Prostate gland (tissue), 2 donors: ENCODE data around the gene SYCE1. TPM values are rescaled to one million over a fixed set of nuclear protein-coding genes. Genes with fewer than 3 reads are reported as not detected.

Experiments used
- DNase-seq: peaks from one replicate; pipeline ENCODE4 v3.0.0-alpha.2; 2019; ENCODE audit warnings: low spot score
- H3K27ac ChIP-seq, 2 donors: fragments of 200-600 bp; sonication (generic); 2 replicates each; pipeline ENCODE4 v1.5.1; 2017 to 2019
- H3K27me3 ChIP-seq: fragments of 200-600 bp; sonication (generic); replicated peaks from 2 replicates; pipeline ENCODE4 v1.5.1; 2019; ENCODE audit not compliant: insufficient read depth
- H3K36me3 ChIP-seq, 2 donors: fragments of 200-600 bp; sonication (generic); 1 replicate in 1 of 2; 2 replicates in 1 of 2; pipeline versions ENCODE4 v1.5.1 to v1.8.1; 2017 to 2019
- H3K4me1 ChIP-seq: fragments of 200-600 bp; sonication (generic); replicated peaks from 2 replicates; pipeline ENCODE4 v1.5.1; 2019
- H3K4me3 ChIP-seq, 2 donors: fragments of 200-600 bp; sonication (generic); 2 replicates each; pipeline ENCODE4 v1.5.1; 2017 to 2019
- H3K9me3 ChIP-seq: fragments of 200-600 bp; sonication (generic); 2 replicates; pipeline ENCODE4 v1.5.1; 2017
- POLR2A ChIP-seq: fragments of 450-650 bp; IDR thresholded peaks from one replicate; pipeline ENCODE4 v1.6.1; 2016; ENCODE audit warnings: antibody characterized with exemption, mild to moderate bottlenecking
- POLR2AphosphoS5 ChIP-seq: sonication (generic); formaldehyde crosslinking; IDR thresholded peaks from one replicate; pipeline ENCODE4 v1.6.1; 2017; ENCODE audit warnings: antibody characterized with exemption
- WGBS: methylation state at CpG from one replicate; pipeline ENCODE4 v1.1.5; 2018; 5-methylcytosine and 5-hydroxymethylcytosine counted together
- intact Hi-C: fragments of 100-400 bp; cut with DNase I; formaldehyde crosslinking; loops from one replicate; pipeline ENCODE4 v1.14.2; 2022
- total RNA-seq, 2 donors: library from RNA; depleted of rRNA; stranded (reverse); fragments of >200 nt; gene quantifications; one replicate each; pipeline ENCODE4 v1.1.0, GENCODE V29; 2016
- TF ChIP-seq, protein P1 (sequence below), 4 experiments: fragments of 200-600 bp in 2 of 4; fragments of 450-650 bp in 2 of 4; sonication (generic) in 2 of 4; IDR thresholded peaks; 1 replicate in 3 of 4; 2 replicates in 1 of 4; pipeline ENCODE4 v1.5.1; 2016 to 2019; ENCODE audit warnings: antibody characterized with exemption in 4 of 4, mild to moderate bottlenecking in 2 of 4, moderate library complexity in 2 of 4

The SYCE1 gene
- total RNA-seq, 2 donors from 2014 or later = 1.7 to 12.3 TPM

DNA sequence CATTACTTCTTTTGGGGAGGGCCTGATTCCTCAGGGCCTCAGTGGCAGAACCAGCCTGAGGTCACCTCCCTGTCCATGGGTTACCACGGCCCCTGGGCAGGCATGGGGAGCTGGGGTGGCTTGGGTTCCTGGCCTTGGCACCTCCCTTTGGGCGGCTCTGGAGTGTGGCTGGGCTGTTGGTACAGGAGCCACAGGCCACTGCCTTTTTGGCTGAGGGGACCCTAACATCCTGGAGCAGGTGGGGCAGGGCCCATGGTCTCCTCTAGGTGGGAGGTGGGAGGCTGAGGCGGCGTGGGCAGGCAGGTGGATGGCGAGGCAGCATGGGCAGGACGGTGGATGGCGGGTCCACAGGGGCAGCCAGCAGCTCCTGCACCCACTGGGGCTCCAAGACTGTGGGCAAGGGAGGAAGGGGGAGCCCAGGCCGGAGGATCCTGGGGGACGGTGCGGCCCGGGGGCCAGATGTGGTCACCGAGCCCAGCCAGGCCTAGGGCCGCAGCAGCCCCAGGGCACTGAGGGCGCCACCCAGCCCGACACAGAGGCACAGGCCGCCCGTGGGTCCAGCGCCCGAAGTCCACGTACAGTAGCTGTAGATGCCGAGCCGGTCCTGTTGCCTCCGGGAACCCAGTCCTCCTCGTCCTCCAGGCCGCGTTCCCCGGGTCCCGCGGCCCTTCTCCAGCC, 2.4 kb upstream of the SYCE1 start:
- Histone ChIP-seq H3K9me3 (no peaks in the 10 kb centered on the region), H3K27ac (no peak overlapping the region), H3K4me3 (no peak overlapping the region), H3K36me3 (no peaks in the 10 kb centered on the region), H3K27me3 (peaks cover 4% of the 10 kb centered on the region), H3K4me1 (no peaks in the 10 kb centered on the region)
- no peak for TF ChIP-seq POLR2A
- TF ChIP-seq, protein P1, sequence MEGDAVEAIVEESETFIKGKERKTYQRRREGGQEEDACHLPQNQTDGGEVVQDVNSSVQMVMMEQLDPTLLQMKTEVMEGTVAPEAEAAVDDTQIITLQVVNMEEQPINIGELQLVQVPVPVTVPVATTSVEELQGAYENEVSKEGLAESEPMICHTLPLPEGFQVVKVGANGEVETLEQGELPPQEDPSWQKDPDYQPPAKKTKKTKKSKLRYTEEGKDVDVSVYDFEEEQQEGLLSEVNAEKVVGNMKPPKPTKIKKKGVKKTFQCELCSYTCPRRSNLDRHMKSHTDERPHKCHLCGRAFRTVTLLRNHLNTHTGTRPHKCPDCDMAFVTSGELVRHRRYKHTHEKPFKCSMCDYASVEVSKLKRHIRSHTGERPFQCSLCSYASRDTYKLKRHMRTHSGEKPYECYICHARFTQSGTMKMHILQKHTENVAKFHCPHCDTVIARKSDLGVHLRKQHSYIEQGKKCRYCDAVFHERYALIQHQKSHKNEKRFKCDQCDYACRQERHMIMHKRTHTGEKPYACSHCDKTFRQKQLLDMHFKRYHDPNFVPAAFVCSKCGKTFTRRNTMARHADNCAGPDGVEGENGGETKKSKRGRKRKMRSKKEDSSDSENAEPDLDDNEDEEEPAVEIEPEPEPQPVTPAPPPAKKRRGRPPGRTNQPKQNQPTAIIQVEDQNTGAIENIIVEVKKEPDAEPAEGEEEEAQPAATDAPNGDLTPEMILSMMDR (IDR thresholded peaks at IDR 0.05) = no peak
- no peak for DNase-seq
- WGBS = 92% methylated on average over 29 of the region's 29 CpGs
- intact Hi-C loops = no loop called here

DNA sequence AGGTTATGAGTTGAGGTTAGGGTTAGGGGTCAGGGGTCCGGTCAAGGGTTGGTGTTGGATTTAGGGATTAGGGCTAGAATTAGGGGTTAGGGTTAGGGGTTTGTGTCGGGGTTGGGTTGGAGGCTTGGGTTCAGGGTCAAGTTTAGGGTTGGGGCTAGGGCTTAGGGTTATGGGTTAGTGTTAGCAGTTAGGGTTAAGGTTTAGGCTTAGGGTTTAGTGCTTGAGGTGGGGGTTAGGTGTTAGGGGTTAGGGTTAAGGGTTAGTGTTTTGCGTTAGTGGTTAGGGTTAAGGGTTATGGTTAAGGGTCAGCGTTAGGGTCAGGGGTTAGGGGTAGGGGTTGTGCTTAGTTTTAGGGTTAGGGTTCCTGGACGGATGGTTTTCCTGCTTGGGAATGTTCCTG, 1.7 kb upstream of the SYCE1 start:
- Histone ChIP-seq H3K27me3 (peaks cover 4% of the 10 kb centered on the region), H3K4me3 (no peak overlapping the region), H3K9me3 (no peaks in the 10 kb centered on the region), H3K4me1 (no peaks in the 10 kb centered on the region), H3K36me3 (no peaks in the 10 kb centered on the region), H3K27ac (no peak overlapping the region)
- no peak for TF ChIP-seq POLR2AphosphoS5
- TF ChIP-seq, protein P1 (IDR thresholded peaks at IDR 0.05) = no peak
- TF ChIP-seq POLR2A = no peak
- no peak for DNase-seq
- intact Hi-C loops = no loop called here
- WGBS = 87% methylated on average over 5 of the region's 5 CpGs

DNA sequence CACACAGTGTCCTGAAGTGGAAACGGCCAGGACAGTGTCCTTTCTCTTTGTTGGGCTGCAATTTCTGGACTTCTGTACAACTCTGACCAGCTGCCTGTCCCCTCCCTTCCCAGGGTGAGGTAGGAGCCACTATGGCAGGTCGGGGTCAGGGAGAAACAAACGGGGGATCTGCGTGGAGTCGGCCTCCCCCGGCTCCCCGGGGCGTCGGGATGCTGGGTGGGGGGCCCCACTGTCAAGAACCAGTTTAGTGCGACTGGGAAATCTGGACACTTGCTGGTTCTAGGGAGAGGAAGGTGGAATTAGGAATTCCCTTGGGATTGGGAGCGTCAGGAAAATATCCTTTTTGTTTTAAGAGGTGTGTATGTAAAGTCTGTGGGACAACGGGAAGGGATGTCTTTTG, 567 bp downstream of the SYCE1 start:
- Histone ChIP-seq H3K27me3 (peaks cover 4% of the 10 kb centered on the region), H3K4me3 (peak overlapping the region in 1 of 2 donors; percentile 38), H3K4me1 (no peaks in the 10 kb centered on the region), H3K9me3 (no peaks in the 10 kb centered on the region), H3K36me3 (no peaks in the 10 kb centered on the region), H3K27ac (peak overlapping the region in 1 of 2 donors; percentile 69)
- TF ChIP-seq POLR2AphosphoS5 (no peak), POLR2A (no peak)
- TF ChIP-seq, protein P1 (IDR thresholded peaks at IDR 0.05) = no peak
- intact Hi-C loops = no loop called here
- no peak for DNase-seq
- 85% methylated on average over 12 of the region's 12 CpGs for WGBS

DNA sequence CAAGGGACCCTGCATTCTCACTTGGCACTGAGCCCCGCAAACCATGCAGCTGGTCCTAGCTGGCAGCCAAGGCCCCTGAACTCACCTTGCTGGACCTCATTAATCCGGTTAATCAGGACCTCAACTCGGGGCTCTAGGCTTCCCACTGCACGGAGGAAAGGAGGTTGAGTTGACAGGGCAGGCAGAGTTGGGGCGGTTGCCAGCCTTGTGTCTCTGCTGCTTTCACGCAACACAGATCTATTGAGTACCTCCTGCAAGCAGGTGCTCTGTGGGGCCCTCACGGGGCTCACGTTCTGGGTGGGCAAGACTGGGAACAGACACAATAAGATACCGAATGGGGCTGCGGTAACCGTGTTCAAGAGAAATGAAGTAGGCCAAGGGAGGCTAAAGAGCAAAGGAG, 6.2 kb downstream of the SYCE1 start:
- intact Hi-C loops = no loop called here
- no peak overlapping the region for H3K4me3 ChIP-seq
- TF ChIP-seq, protein P1 (IDR thresholded peaks at IDR 0.05) = no peak
- no peak for TF ChIP-seq POLR2AphosphoS5
- no peak for TF ChIP-seq POLR2A
- H3K9me3 ChIP-seq = no peaks in the 10 kb centered on the region
- no peak overlapping the region for H3K27ac ChIP-seq
- H3K4me1 ChIP-seq = no peaks in the 10 kb centered on the region
- no peak for DNase-seq
- WGBS = 84% methylated on average over 11 of the region's 11 CpGs
- H3K27me3 ChIP-seq = no peaks in the 10 kb centered on the region
- no peaks in the 10 kb centered on the region for H3K36me3 ChIP-seq

DNA sequence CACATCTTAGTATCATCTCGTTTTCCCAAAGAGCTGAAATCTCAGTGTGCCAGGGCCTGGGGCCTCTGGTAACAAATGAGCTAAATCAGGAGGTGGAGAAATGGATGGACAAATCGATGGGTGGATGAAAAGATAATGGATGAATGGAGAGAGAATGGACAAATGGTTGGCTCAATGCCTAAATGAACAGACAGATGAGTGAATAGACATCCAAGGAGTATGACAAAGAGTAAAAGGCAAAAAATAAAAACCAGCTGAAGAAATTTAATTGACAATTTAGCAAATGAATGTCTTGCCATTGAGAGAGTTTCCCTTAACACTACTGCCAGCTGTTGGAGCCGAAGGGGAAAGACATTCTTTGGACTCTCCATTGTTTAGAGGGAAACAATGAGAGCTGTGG, 8.0 kb downstream of the SYCE1 start:
- DNase-seq = no peak
- intact Hi-C loops = no loop called here
- 28% methylated on average over 3 of the region's 3 CpGs for WGBS

More for the DNA sequence above, 8.0 kb downstream of the SYCE1 start:
- Histone ChIP-seq H3K9me3 (no peaks in the 10 kb centered on the region), H3K4me3 (no peak overlapping the region), H3K4me1 (no peaks in the 10 kb centered on the region), H3K36me3 (no peaks in the 10 kb centered on the region), H3K27ac (no peak overlapping the region), H3K27me3 (no peaks in the 10 kb centered on the region)
- TF ChIP-seq, protein P1 (IDR thresholded peaks at IDR 0.05) = no peak
- TF ChIP-seq POLR2A = no peak
- no peak for TF ChIP-seq POLR2AphosphoS5
